ENCODE results near the gene CLBA1.

- TF ChIP-seq CTCF (IDR thresholded peaks at IDR 0.05) (no peak), POLR2A (IDR thresholded peaks at IDR 0.05) (no peak)
Measured at GRCh38 chr14:105043641-105044040, 58.1 kb downstream of the CLBA1 start.

Measured in testis (tissue), 2 donors.